GM19351 (cell line): ENCODE results near the gene ATP2B2.
A peak's percentile ranks its signal among the peaks of the same experiment; 100 is the strongest.
"Not testable (repeated sequence)": the region's sequence is repeated elsewhere in the genome, so short reads cannot be mapped to it uniquely, and the experiment has no call there.

Source experiments
- ATAC-seq: cut with Tn5 transposase; IDR thresholded peaks from one replicate; pipeline ENCODE4 v1.9.1; 2021; ENCODE audit warnings: mild to moderate bottlenecking, moderate library complexity; ENCODE audit not compliant: unreplicated experiment

Gene ATP2B2

GRCh38 chr3:10311710-10312109 is 193.7 kb downstream of the ATP2B2 start:
- ATAC-seq, result no peak

- ATAC-seq, result no peak
These were observed 194.8 kb downstream of the ATP2B2 start for GRCh38 chr3:10310578-10310977.

- no peak for ATAC-seq
These were observed 195.7 kb downstream of the ATP2B2 start for GRCh38 chr3:10309736-10310135.

GRCh38 chr3:10308678-10309077 is 196.7 kb downstream of the ATP2B2 start:
- no peak for ATAC-seq

GRCh38 chr3:10306156-10306555 is 199.2 kb downstream of the ATP2B2 start:
- ATAC-seq, result no peak

GRCh38 chr3:10305331-10305902 is 200.0 kb downstream of the ATP2B2 start:
- no peak for ATAC-seq

- no peak for ATAC-seq
These were observed 200.5 kb downstream of the ATP2B2 start for GRCh38 chr3:10304905-10305304.

- no peak for ATAC-seq
These were observed 201.6 kb downstream of the ATP2B2 start for GRCh38 chr3:10303785-10304184.

GRCh38 chr3:10303105-10303504 is 202.3 kb downstream of the ATP2B2 start:
- no peak for ATAC-seq

- ATAC-seq, result no peak
These were observed 205.3 kb downstream of the ATP2B2 start for GRCh38 chr3:10300087-10300486.

GRCh38 chr3:10299679-10300078 is 205.7 kb downstream of the ATP2B2 start:
- no peak for ATAC-seq

- no peak for ATAC-seq
These were observed 206.2 kb downstream of the ATP2B2 start for GRCh38 chr3:10299175-10299574.

- not testable (repeated sequence) for ATAC-seq
These were observed 207.3 kb downstream of the ATP2B2 start for GRCh38 chr3:10298064-10298463.

- no peak for ATAC-seq
These were observed 211.3 kb downstream of the ATP2B2 start for GRCh38 chr3:10294030-10294586.

- ATAC-seq, result peak; percentile 74
These were observed 212.6 kb downstream of the ATP2B2 start, which contains the start of gene GHRL for GRCh38 chr3:10292505-10293419. Gene GHRL, minus strand, starts transcription at chr3:10292947. Its CDS starts 2,767 bp downstream, at chr3:10290180.

- ATAC-seq, result no peak
These were observed 213.7 kb downstream of the ATP2B2 start for GRCh38 chr3:10291641-10292040.

GRCh38 chr3:10290481-10291176 is 214.8 kb downstream of the ATP2B2 start:
- no peak for ATAC-seq

- no peak for ATAC-seq
These were observed 215.5 kb downstream of the ATP2B2 start for GRCh38 chr3:10289787-10290355.

GRCh38 chr3:10289077-10289476 is 216.3 kb downstream of the ATP2B2 start:
- no peak for ATAC-seq

- no peak for ATAC-seq
These were observed 216.8 kb downstream of the ATP2B2 start for GRCh38 chr3:10288575-10288960.
